ENCODE measurements around the gene GALNT9.

GRCh38 chr12:132341318-132342050 lies 12.1 kb upstream of the GALNT9 start:
- TF ChIP-seq CTCF (IDR thresholded peaks at IDR 0.05; ENCODE audit: low read depth, low read length): no peak
- TF ChIP-seq EZH2phosphoT487 (IDR thresholded peaks at IDR 0.05; ENCODE audit: low read depth): no peak

All from OCI-LY3 (cell line).